HCT116 (cell line): ENCODE data around the gene TTC21B. TPM values are rescaled to one million over a fixed set of nuclear protein-coding genes. Genes with fewer than 3 reads are reported as not detected.

Experiments used
- ATAC-seq: fragments of 200-7000 bp; cut with Tn5 transposase; 2 replicates; pipeline ENCODE4 v1.9.1; 2020; ENCODE audit warnings: mild to moderate bottlenecking, moderate library complexity
- BruUV-seq: library from RNA; stranded (reverse); fragments of 400-500 nt; replicated peaks from 2 replicates; lab custom pipeline; 2021; lab: Mats Ljungman, UMichigan
- CTCF ChIA-PET: fragments of 300-600 bp; sonication (Branson Sonifier 250); formaldehyde crosslinking; loops from one replicate; lab custom pipeline; 2021; ENCODE audit warnings: antibody characterized with exemption; lab: Charles Lee
- POLR2A ChIA-PET: fragments of 300-600, 350-600 bp; sonication (Branson Sonifier 250); formaldehyde crosslinking; loops from one replicate; lab custom pipeline; 2021; ENCODE audit warnings: antibody characterized with exemption; lab: Charles Lee
- RAD21 ChIA-PET, 2 experiments: fragments of 300-600 bp; sonication (Branson Sonifier 250); formaldehyde crosslinking; loops; one replicate each; lab custom pipeline; 2023; ENCODE audit warnings: low total read pairs in 2 of 2; ENCODE audit not compliant: uncharacterized antibody in 2 of 2, unreplicated experiment in 2 of 2, low non-redundant PET in 1 of 2; lab: Charles Lee
- DNase-seq: peaks from one replicate; pipeline ENCODE4 v3.0.0-alpha.2; 2010; ENCODE audit warnings: low read depth, low spot score
- H2AFZ ChIP-seq: fragments of 200-600 bp; shearing (Covaris generic), sonication (generic); 2 replicates; pipeline ENCODE4 v1.6.1; 2017; ENCODE audit warnings: low read depth, mixed run types, mixed read lengths, antibody characterized with exemption, low read length; ENCODE audit not compliant: poor library complexity, severe bottlenecking
- H3K27ac ChIP-seq: 2 replicates; pipeline ENCODE4 v1.5.1; 2012; ENCODE audit warnings: low read depth, low read length
- H3K27me3 ChIP-seq: fragments of 200-600 bp; sonication (generic); 2 replicates; pipeline ENCODE4 v1.6.1; 2016; ENCODE audit warnings: mixed run types, low read length, mixed read lengths; ENCODE audit not compliant: insufficient read depth
- H3K36me3 ChIP-seq, 2 experiments: fragments of 200-500 bp in 1 of 2; fragments of 200-600 bp in 1 of 2; sonication (Bioruptor generic) in 1 of 2; sonication (generic) in 1 of 2; 2 replicates each; pipeline versions ENCODE4 v1.5.1 to v1.6.1; 2014 to 2016; ENCODE audit warnings: low read length in 2 of 2, inconsistent platforms in 1 of 2, mixed read lengths in 1 of 2, mixed run types in 1 of 2; ENCODE audit not compliant: insufficient read depth in 2 of 2, control insufficient read depth in 1 of 2
- H3K4me1 ChIP-seq, 2 experiments: fragments of 200-600 bp in 1 of 2; sonication (generic) in 1 of 2; 2 replicates each; pipeline versions ENCODE4 v1.5.1 to v1.6.1; 2012 to 2017; ENCODE audit warnings: low read length in 2 of 2, inconsistent platforms in 1 of 2, mild to moderate bottlenecking in 1 of 2, mixed read lengths in 1 of 2, mixed run types in 1 of 2, moderate library complexity in 1 of 2; ENCODE audit not compliant: insufficient read depth in 2 of 2, control insufficient read depth in 1 of 2
- H3K4me2 ChIP-seq: fragments of 200-600 bp; sonication (generic); 2 replicates; pipeline ENCODE4 v1.6.1; 2017; ENCODE audit warnings: mixed run types, low read length, mixed read lengths
- H3K4me3 ChIP-seq, 2 experiments: fragments of 200-600 bp in 1 of 2; sonication (generic) in 1 of 2; replicated peaks in 1 of 2; 2 replicates each; pipeline ENCODE4 v1.5.1; 2011 to 2016; ENCODE audit warnings: low read length in 2 of 2, control low read depth in 1 of 2, low read depth in 1 of 2, mild to moderate bottlenecking in 1 of 2, mixed read lengths in 1 of 2, mixed run types in 1 of 2
- H3K79me2 ChIP-seq: fragments of 200-600 bp; sonication (generic); 2 replicates; pipeline ENCODE4 v1.6.1; 2017; ENCODE audit warnings: mild to moderate bottlenecking, mixed run types, low read length, moderate library complexity, mixed read lengths; ENCODE audit not compliant: insufficient read depth
- H3K9ac ChIP-seq: fragments of 200-600 bp; sonication (generic); 2 replicates; pipeline ENCODE4 v1.6.1; 2016; ENCODE audit warnings: low read length, mixed read lengths
- H3K9me2 ChIP-seq: fragments of 200-600 bp; sonication (generic), shearing (Covaris generic); 2 replicates; pipeline ENCODE4 v1.6.1; 2017; ENCODE audit warnings: mixed run types, mild to moderate bottlenecking, moderate library complexity; ENCODE audit not compliant: insufficient read depth
- H3K9me3 ChIP-seq, 2 experiments: fragments of 200-500 bp in 1 of 2; fragments of 200-600 bp in 1 of 2; sonication (Bioruptor generic) in 1 of 2; sonication (generic) in 1 of 2; 2 replicates each; pipeline ENCODE4 v1.6.1; 2014 to 2017; ENCODE audit warnings: low read length in 2 of 2, mixed read lengths in 2 of 2, inconsistent platforms in 1 of 2, low read depth in 1 of 2, mild to moderate bottlenecking in 1 of 2, mixed run types in 1 of 2, moderate library complexity in 1 of 2; ENCODE audit not compliant: control insufficient read depth in 1 of 2, insufficient read depth in 1 of 2
- H4K20me1 ChIP-seq: fragments of 200-600 bp; sonication (generic), shearing (Covaris generic); 2 replicates; pipeline ENCODE4 v1.6.1; 2017; ENCODE audit warnings: mixed run types, mild to moderate bottlenecking, moderate library complexity; ENCODE audit not compliant: insufficient read depth
- CEBPB ChIP-seq: IDR thresholded peaks from 2 replicates; pipeline ENCODE4 v1.6.1; 2012; ENCODE audit warnings: low read depth
- CTCF ChIP-seq, 3 experiments: fragments of 200-600 bp in 1 of 3; sonication (generic) in 1 of 3; IDR thresholded peaks in 2 of 3; conservative IDR thresholded peaks in 1 of 3; 2 replicates each; pipeline ENCODE4 v1.5.1; 2012 to 2017; ENCODE audit warnings: low read depth in 2 of 3, low read length in 2 of 3, antibody characterized with exemption in 1 of 3, borderline replicate concordance in 1 of 3, control low read depth in 1 of 3, mild to moderate bottlenecking in 1 of 3, mixed read lengths in 1 of 3, mixed run types in 1 of 3, moderate library complexity in 1 of 3; ENCODE audit not compliant: insufficient read depth in 1 of 3
- EGR1 ChIP-seq: IDR thresholded peaks from 2 replicates; pipeline ENCODE4 v1.6.1; 2012; ENCODE audit warnings: low read depth
- ELF1 ChIP-seq: IDR thresholded peaks from 2 replicates; pipeline ENCODE4 v1.6.1; 2012; ENCODE audit warnings: low read depth, borderline replicate concordance
- EZH2 ChIP-seq: fragments of 200-600 bp; sonication (generic); IDR thresholded peaks from 2 replicates; pipeline ENCODE4 v1.6.1; 2017; ENCODE audit warnings: antibody characterized with exemption, mixed run types
- EZH2phosphoT487 ChIP-seq: fragments of 200-600 bp; IDR thresholded peaks from 2 replicates; pipeline ENCODE4 v1.6.1; 2018; ENCODE audit warnings: antibody characterized with exemption, borderline replicate concordance
- FOSL1 ChIP-seq: IDR thresholded peaks from 2 replicates; pipeline ENCODE4 v1.6.1; 2012; ENCODE audit warnings: low read depth
- JUND ChIP-seq: IDR thresholded peaks from 2 replicates; pipeline ENCODE4 v1.6.1; 2012
- MAX ChIP-seq: IDR thresholded peaks from 2 replicates; pipeline ENCODE4 v1.6.1; 2012
- POLR2A ChIP-seq: IDR thresholded peaks from 2 replicates; pipeline ENCODE4 v1.7.0; 2011; ENCODE audit warnings: borderline replicate concordance; ENCODE audit not compliant: insufficient read depth, insufficient read length; ENCODE audit errors: extremely low read depth
- POLR2AphosphoS5 ChIP-seq: IDR thresholded peaks from 2 replicates; pipeline ENCODE4 v1.6.1; 2011; ENCODE audit warnings: mild to moderate bottlenecking, low read depth, low read length, moderate library complexity
- SP1 ChIP-seq: IDR thresholded peaks from 2 replicates; pipeline ENCODE4 v1.6.1; 2012; ENCODE audit warnings: low read depth
- SRF ChIP-seq: IDR thresholded peaks from 2 replicates; pipeline ENCODE4 v1.6.1; 2012; ENCODE audit warnings: low read depth
- TCF7L2 ChIP-seq: IDR thresholded peaks from 2 replicates; pipeline ENCODE4 v1.7.0; 2011; ENCODE audit warnings: borderline replicate concordance, inconsistent platforms; ENCODE audit not compliant: insufficient read depth, insufficient read length; ENCODE audit errors: extremely low read depth
- YY1 ChIP-seq: IDR thresholded peaks from 2 replicates; pipeline ENCODE4 v1.6.1; 2011; ENCODE audit warnings: low read length, low read depth, moderate library complexity, mild to moderate bottlenecking; ENCODE audit not compliant: insufficient replicate concordance; ENCODE audit errors: extremely low read depth
- ZFX ChIP-seq: fragments of 450-650 bp; IDR thresholded peaks from 2 replicates; pipeline ENCODE4 v1.6.1; 2017
- ZNF274 ChIP-seq: fragments of 200-500 bp; sonication (Bioruptor generic); IDR thresholded peaks from 2 replicates; pipeline ENCODE4 v1.6.1; 2014; ENCODE audit warnings: mild to moderate bottlenecking, low read depth, low read length, inconsistent platforms
- intact Hi-C: fragments of 100-400 bp; cut with micrococcal nuclease; formaldehyde crosslinking; loops from 2 replicates; pipeline ENCODE4 v1.10.0; 2022
- total RNA-seq: library from RNA; stranded (reverse); gene quantifications from one replicate; pipeline ENCODE4 v1.2.1, GENCODE V29; 2021; ENCODE audit not compliant: unreplicated experiment
- TF ChIP-seq, protein P1 (sequence below): IDR thresholded peaks from 2 replicates; pipeline ENCODE4 v1.6.1; 2011; ENCODE audit warnings: mild to moderate bottlenecking, low read length, moderate library complexity; ENCODE audit not compliant: insufficient replicate concordance; ENCODE audit errors: extremely low read depth
- TF ChIP-seq, protein P2 (sequence below): IDR thresholded peaks from 2 replicates; pipeline ENCODE4 v1.6.1; 2012; ENCODE audit warnings: low read depth

The TTC21B gene
- total RNA-seq, 1 experiment from 2014 or later, result 12.2 TPM

DNA sequence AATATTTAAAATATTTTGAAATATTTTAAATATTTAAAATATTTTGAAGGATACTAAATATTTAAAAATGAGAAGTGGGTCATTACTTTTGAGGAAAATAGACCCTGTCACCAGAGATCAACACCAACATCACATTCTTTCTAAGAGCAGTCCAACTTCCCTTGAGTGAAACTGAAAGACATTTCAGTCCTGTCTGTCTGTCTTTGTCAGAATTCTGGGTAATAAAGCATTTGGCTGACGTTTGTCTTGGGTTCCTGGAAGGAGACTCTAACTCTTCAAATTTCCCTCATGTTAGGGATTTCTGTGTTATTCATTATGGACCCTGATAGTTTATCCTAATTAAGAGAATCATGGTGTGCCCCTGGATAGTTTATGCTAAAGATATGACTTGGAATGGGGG is 32.8 kb downstream of the TTC21B start:
- peaks cover 0 to 8% of the 10 kb centered on the region in 2 experiments; a peak in 2 of 4 replicates for H3K36me3 ChIP-seq
- POLR2A ChIA-PET, result no interaction called here

More for the DNA sequence above, 32.8 kb downstream of the TTC21B start:
- no peak overlapping the region for H2AFZ ChIP-seq
- ATAC-seq (no peak), DNase-seq (no peak)
- no TSS peak for BruUV-seq
- ChIA-PET RAD21 (no interaction called here), CTCF (no interaction called here)
- no peak overlapping the region for H3K4me3 ChIP-seq
- intact Hi-C loops, result no loop called here
- no peaks in the 10 kb centered on the region for H3K4me1 ChIP-seq
- H3K27ac ChIP-seq, result no peak overlapping the region
- no peak overlapping the region for H3K4me2 ChIP-seq
- H3K9ac ChIP-seq, result no peak overlapping the region
- no peaks in the 10 kb centered on the region for H3K9me3 ChIP-seq
- H3K27me3 ChIP-seq, result no peaks in the 10 kb centered on the region
- no peaks in the 10 kb centered on the region for H3K79me2 ChIP-seq
- no peaks in the 10 kb centered on the region for H4K20me1 ChIP-seq
- TF ChIP-seq, protein P1, sequence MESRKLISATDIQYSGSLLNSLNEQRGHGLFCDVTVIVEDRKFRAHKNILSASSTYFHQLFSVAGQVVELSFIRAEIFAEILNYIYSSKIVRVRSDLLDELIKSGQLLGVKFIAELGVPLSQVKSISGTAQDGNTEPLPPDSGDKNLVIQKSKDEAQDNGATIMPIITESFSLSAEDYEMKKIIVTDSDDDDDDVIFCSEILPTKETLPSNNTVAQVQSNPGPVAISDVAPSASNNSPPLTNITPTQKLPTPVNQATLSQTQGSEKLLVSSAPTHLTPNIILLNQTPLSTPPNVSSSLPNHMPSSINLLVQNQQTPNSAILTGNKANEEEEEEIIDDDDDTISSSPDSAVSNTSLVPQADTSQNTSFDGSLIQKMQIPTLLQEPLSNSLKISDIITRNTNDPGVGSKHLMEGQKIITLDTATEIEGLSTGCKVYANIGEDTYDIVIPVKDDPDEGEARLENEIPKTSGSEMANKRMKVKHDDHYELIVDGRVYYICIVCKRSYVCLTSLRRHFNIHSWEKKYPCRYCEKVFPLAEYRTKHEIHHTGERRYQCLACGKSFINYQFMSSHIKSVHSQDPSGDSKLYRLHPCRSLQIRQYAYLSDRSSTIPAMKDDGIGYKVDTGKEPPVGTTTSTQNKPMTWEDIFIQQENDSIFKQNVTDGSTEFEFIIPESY, result no peak
- no peak for TF ChIP-seq EZH2phosphoT487
- no peak for TF ChIP-seq SP1
- TF ChIP-seq, protein P2, sequence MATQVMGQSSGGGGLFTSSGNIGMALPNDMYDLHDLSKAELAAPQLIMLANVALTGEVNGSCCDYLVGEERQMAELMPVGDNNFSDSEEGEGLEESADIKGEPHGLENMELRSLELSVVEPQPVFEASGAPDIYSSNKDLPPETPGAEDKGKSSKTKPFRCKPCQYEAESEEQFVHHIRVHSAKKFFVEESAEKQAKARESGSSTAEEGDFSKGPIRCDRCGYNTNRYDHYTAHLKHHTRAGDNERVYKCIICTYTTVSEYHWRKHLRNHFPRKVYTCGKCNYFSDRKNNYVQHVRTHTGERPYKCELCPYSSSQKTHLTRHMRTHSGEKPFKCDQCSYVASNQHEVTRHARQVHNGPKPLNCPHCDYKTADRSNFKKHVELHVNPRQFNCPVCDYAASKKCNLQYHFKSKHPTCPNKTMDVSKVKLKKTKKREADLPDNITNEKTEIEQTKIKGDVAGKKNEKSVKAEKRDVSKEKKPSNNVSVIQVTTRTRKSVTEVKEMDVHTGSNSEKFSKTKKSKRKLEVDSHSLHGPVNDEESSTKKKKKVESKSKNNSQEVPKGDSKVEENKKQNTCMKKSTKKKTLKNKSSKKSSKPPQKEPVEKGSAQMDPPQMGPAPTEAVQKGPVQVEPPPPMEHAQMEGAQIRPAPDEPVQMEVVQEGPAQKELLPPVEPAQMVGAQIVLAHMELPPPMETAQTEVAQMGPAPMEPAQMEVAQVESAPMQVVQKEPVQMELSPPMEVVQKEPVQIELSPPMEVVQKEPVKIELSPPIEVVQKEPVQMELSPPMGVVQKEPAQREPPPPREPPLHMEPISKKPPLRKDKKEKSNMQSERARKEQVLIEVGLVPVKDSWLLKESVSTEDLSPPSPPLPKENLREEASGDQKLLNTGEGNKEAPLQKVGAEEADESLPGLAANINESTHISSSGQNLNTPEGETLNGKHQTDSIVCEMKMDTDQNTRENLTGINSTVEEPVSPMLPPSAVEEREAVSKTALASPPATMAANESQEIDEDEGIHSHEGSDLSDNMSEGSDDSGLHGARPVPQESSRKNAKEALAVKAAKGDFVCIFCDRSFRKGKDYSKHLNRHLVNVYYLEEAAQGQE, result no peak
- no peak for TF ChIP-seq YY1
- TF ChIP-seq FOSL1, result no peak
- TF ChIP-seq EZH2, result no peak
- no peak for TF ChIP-seq POLR2A
- TF ChIP-seq ZNF274, result no peak
- no peak for TF ChIP-seq CTCF (IDR thresholded peaks at IDR 0.05 in 2 of 3, conservative IDR thresholded peaks at IDR 0.05 in 1 of 3; ENCODE audit: borderline replicate concordance in 1 of 3, insufficient read depth in 1 of 3, low read depth in 2 of 3, low read length in 2 of 3)
- no peak for TF ChIP-seq CEBPB
- TF ChIP-seq ELF1, result no peak
- no peak for TF ChIP-seq MAX
- no peak for TF ChIP-seq TCF7L2
- TF ChIP-seq EGR1, result no peak
- TF ChIP-seq JUND, result no peak
- TF ChIP-seq POLR2AphosphoS5, result no peak
- no peak for TF ChIP-seq ZFX
- no peak for TF ChIP-seq SRF
- no peaks in the 10 kb centered on the region; the same call in 1 of the 2 replicates for H3K9me2 ChIP-seq
